GM20431 (cell line): ENCODE measurements around the gene LHPP.

Source experiments
- in situ Hi-C: fragments of 300-500 bp; cut with MseI, MboI; formaldehyde crosslinking; loops from one replicate; pipeline ENCODE4 v1.15.0; 2020; ENCODE audit warnings: low sequenced_read_pairs; ENCODE audit not compliant: unreplicated experiment

LHPP gene

DNA sequence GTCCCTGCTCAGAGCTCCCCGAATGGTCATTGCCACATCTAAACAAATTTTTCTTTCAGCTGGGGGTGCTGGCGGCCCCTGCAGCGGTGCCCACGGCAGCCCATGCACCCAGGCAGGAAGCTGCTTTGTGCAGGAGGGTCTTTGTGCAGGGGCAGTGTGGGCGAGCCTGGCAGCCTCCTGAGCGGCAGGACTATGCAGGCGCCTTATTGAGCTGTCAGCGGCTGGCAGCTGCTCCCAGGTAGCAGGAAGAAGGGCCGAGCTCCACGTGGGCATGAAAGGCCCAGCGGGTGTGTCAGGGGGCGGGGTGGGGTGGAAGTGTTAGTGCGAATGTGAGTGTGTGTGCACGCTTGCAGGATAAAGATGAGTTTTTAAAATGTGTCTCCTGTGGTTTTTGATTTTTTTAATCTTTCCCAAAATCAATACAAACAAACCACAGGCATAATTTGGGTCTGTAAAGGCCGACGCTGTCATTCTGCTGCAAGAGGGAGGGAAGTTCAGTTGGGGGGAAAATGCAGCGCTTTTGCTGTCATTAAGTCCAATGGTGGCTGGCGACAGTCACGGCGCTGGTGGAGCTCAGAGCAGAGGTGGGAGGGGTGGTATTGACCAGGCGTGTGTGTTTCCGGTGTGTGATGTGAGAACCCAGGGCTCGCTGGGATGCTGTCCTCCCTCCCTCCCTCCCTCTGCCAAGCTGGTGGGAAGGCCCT lies 83.9 kb downstream of the LHPP start:
- in situ Hi-C loops: loop anchor here (25.0 kb wide), 2 partner anchors 292 to 442 kb away; no protein-coding TSS in a partner anchor

GRCh38 chr10:124546055-124546369 lies 84.4 kb downstream of the LHPP start:
- in situ Hi-C loops: loop anchor here (25.0 kb wide), 2 partner anchors 291 to 441 kb away; no protein-coding TSS in a partner anchor

- in situ Hi-C loops: loop anchor here (25.0 kb wide), 2 partner anchors 290 to 440 kb away; no protein-coding TSS in a partner anchor
These were observed 85.5 kb downstream of the LHPP start for GRCh38 chr10:124546957-124547646.

GRCh38 chr10:124547647-124548168 lies 86.1 kb downstream of the LHPP start:
- in situ Hi-C loops: loop anchor here (25.0 kb wide), 2 partner anchors 290 to 440 kb away; no protein-coding TSS in a partner anchor

- in situ Hi-C loops: loop anchor here (25.0 kb wide), 2 partner anchors 288 to 438 kb away; no protein-coding TSS in a partner anchor
These were observed 87.5 kb downstream of the LHPP start for GRCh38 chr10:124549171-124549570.

GRCh38 chr10:124550293-124551034 lies 88.8 kb downstream of the LHPP start:
- in situ Hi-C loops: no loop called here

GRCh38 chr10:124551097-124551496 lies 89.5 kb downstream of the LHPP start:
- in situ Hi-C loops: no loop called here

- in situ Hi-C loops: no loop called here
These were observed 90.1 kb downstream of the LHPP start for GRCh38 chr10:124551755-124552154.

DNA sequence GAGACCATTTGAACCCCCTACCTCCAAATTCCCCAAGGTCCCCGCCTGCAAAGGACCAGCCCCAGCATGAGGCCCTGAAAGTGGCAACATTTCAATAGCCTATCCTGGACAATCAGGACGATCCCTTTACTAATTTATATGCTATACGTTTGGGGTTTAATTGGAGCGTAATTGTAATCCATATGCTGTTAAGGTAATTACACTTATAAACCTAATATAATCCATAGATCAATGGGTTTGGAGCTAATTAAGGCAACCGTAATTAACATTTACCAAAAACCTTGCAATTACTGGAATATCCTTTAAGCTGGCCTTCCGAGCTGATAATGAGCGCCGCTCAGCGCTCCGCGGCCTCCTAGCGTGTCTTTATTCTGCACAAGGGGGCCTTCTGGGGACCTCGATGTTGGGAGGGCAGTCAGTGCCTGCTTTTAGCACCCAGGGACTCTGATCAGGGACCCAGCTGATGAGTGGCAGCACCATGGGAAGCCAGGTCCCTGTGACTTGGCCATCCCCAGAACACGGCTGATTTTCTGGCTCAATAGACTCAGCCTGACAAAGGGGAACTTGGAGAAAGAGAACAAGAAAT lies 91.2 kb downstream of the LHPP start:
- in situ Hi-C loops: no loop called here

DNA sequence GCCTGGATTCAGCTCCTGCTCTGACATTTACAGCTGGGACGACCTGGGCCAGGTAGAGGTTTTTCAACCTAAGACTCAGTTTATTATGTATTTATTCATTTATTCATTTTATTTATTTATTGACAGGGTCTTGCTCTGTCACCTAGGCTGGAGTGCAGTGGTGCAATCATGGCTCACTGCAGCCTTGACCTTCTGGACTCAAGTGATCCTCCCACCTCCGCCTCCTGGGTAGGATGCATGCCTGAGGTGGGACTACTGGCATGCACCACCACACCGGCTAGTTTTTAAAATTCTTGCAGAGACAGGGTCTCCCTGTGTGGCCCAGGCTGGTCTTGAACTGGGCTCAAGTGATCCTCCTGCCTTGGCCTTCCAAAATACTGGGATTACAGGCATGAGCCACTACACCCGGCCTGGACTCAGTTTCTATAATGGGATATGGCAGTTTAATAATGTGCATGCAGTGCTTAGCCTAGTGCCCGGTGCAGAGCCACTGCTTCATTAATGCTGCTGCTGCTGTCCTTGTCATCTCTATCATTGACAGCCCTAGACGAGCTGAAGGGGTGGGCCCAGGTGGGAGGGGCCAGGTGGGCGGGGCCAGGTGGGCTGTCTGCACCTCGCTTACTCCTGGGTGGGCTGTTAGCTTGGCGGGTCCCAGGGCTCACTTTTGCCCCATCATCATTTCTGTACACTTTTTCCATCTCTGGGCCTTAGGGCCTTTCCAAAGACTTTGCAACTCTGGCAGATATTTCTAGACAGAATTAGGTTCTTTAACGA lies 92.6 kb downstream of the LHPP start:
- in situ Hi-C loops: no loop called here

- in situ Hi-C loops: no loop called here
These were observed 95.5 kb downstream of the LHPP start for GRCh38 chr10:124557167-124557566.

DNA sequence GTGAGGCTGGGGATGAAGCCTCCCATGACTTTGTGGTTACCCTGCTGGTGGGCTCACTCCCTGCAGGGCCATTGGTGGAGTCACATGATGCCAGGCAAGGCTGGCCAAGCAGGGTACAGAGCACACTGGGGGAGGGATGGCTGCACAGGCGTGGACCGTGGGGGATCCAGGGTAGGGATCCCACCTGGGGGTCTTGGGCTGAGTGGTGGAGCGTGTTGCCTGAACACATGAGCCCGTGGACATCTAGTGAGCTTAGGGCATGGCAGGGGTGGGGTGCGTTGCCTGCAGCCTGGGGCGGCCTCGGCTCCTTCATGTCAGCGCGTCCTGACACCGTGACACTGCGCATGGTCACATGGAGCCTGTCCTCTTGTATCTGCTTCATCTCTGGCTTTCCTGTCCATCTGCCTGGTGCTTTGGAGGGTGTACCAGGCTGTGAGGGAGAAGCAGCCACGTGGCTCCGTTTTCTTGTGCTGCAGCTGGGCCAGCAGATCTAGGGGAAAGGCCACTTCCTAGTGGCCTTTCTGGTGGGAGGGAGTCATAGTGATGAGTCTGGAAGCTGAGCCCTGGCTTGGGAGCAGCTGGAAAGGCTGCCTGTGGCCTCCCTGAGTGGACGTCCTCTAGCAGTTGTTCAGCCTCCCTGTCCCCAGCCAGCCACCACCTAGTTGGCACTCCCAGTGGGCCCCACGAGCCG lies 96.2 kb downstream of the LHPP start:
- in situ Hi-C loops: no loop called here

GRCh38 chr10:124558339-124559321 lies 97.0 kb downstream of the LHPP start:
- in situ Hi-C loops: no loop called here

- in situ Hi-C loops: no loop called here
These were observed 97.9 kb downstream of the LHPP start for GRCh38 chr10:124559372-124560132.

DNA sequence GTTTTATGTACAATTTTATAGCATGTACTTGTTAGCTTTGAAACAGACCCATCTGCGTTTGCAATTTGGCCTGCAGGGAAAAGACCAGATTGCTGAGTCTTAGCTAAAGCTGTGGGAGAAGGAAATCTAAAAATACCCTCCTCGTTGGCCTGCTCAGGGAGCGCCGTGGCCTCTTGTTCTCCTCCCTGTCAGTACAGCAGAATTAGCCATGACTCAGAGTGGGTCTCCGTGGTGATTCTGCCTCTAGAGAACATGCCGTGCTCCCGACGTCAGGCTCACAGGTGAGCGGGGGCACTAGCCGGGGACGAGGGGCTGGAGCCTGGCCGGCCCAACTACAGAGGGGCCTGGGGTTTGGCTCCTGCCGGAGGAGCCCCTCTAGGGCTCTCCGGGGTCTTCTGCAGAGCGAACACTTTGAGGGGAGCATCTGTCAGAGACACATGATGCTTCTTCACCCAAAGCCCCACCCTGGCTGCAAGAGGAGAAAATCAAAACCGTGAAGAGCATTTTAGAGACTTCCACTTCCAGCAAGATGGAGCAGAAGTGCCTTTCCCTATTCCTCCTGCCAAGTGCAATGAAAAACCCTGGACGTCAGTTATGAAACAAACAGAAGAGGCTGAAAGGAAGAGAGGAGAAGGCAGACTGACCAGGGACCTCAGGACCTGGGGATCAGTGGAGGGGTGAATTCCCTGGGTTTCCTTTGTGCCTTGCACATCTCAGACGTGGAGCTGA lies 98.9 kb downstream of the LHPP start:
- in situ Hi-C loops: no loop called here

- in situ Hi-C loops: no loop called here
These were observed 99.6 kb downstream of the LHPP start for GRCh38 chr10:124561206-124561605.
